Neural progenitor cell (in vitro differentiated cells): ENCODE results near the gene C17orf100. TPM values are rescaled to one million over a fixed set of nuclear protein-coding genes. Genes with fewer than 3 reads are reported as not detected.

Experiments used
- DNase-seq: peaks from one replicate; pipeline ENCODE4 v3.0.0-alpha.2; 2016; ENCODE audit warnings: low spot score
- H2AFZ ChIP-seq: fragments of 200-600 bp; sonication (generic); replicated peaks from 2 replicates; pipeline ENCODE4 v1.6.1; 2016; ENCODE audit warnings: antibody characterized with exemption
- H3F3A ChIP-seq: fragments of 200-600 bp; sonication (generic); 2 replicates; pipeline ENCODE4 v1.6.1; 2016; ENCODE audit warnings: antibody characterized with exemption, low read depth
- H3K27ac ChIP-seq: fragments of 200-600 bp; sonication (generic); 2 replicates; pipeline ENCODE4 v1.5.1; 2016; ENCODE audit warnings: mild to moderate bottlenecking
- H3K27me3 ChIP-seq: fragments of 200-600 bp; sonication (generic); 2 replicates; pipeline ENCODE4 v1.6.1; 2016; ENCODE audit warnings: mild to moderate bottlenecking, moderate library complexity
- H3K36me3 ChIP-seq: fragments of 200-600 bp; sonication (generic); 2 replicates; pipeline ENCODE4 v1.5.1; 2016
- H3K4me1 ChIP-seq: fragments of 200-600 bp; sonication (generic); 2 replicates; pipeline ENCODE4 v1.6.1; 2016; ENCODE audit warnings: mixed run types
- H3K4me2 ChIP-seq: fragments of 200-600 bp; sonication (generic); 2 replicates; pipeline ENCODE4 v1.6.1; 2016
- H3K4me3 ChIP-seq: fragments of 200-600 bp; sonication (generic); 2 replicates; pipeline ENCODE4 v1.5.1; 2016
- H3K79me2 ChIP-seq: fragments of 200-600 bp; sonication (generic); 2 replicates; pipeline ENCODE4 v1.6.1; 2016; ENCODE audit warnings: low read depth
- H3K9ac ChIP-seq: fragments of 200-600 bp; sonication (generic); 2 replicates; pipeline ENCODE4 v1.6.1; 2016
- H3K9me3 ChIP-seq: fragments of 200-600 bp; sonication (generic); 2 replicates; pipeline ENCODE4 v1.5.1; 2016; ENCODE audit warnings: low read depth
- H4K20me1 ChIP-seq: fragments of 200-600 bp; sonication (generic); 2 replicates; pipeline ENCODE4 v1.6.1; 2016; ENCODE audit warnings: low read depth
- H3K27ac Mint-ChIP-seq: 3 replicates; pipeline ENCODE4 v1.8.0; 2021; ENCODE audit warnings: mixed read lengths
- H3K27me3 Mint-ChIP-seq: 2 replicates; pipeline ENCODE4 v1.8.0; 2022; ENCODE audit warnings: low read depth, mild to moderate bottlenecking, inconsistent platforms, moderate library complexity, mixed read lengths; ENCODE audit not compliant: insufficient read depth
- H3K36me3 Mint-ChIP-seq: 3 replicates; pipeline ENCODE4 v1.8.0; 2021; ENCODE audit warnings: mixed read lengths
- H3K4me1 Mint-ChIP-seq: 3 replicates; pipeline ENCODE4 v1.8.0; 2021; ENCODE audit warnings: mixed read lengths
- H3K4me3 Mint-ChIP-seq: 3 replicates; pipeline ENCODE4 v1.8.0; 2021; ENCODE audit warnings: mild to moderate bottlenecking, moderate library complexity, mixed read lengths
- H3K9me3 Mint-ChIP-seq: 3 replicates; pipeline ENCODE4 v1.8.0; 2020; ENCODE audit warnings: mixed read lengths
- EZH2 ChIP-seq: fragments of 200-600 bp; sonication (generic); IDR thresholded peaks from 2 replicates; pipeline ENCODE4 v1.6.1; 2017; ENCODE audit warnings: antibody characterized with exemption, mild to moderate bottlenecking, moderate library complexity
- EZH2phosphoT487 ChIP-seq: fragments of 200-600 bp; sonication (generic); IDR thresholded peaks from 2 replicates; pipeline ENCODE4 v1.6.1; 2017; ENCODE audit warnings: antibody characterized with exemption
- microRNA-seq: library from miRNA; unstranded; fragments of <30 nt; microRNA quantifications from one replicate; pipeline ENCODE4, GENCODE V29; 2016
- small RNA-seq: library from RNA; depleted of rRNA; stranded (forward); fragments of <200 nt; gene quantifications from one replicate; pipeline ENCODE3, GENCODE V24; 2015
- total RNA-seq: library from RNA; depleted of rRNA; stranded (reverse); fragments of >200 nt; gene quantifications from 2 replicates; pipeline ENCODE4 v1.2.3, GENCODE V29; 2015; ENCODE audit warnings: low replicate concordance
- TF ChIP-seq, protein P1 (sequence below): fragments of 200-600 bp; sonication (generic); IDR thresholded peaks from 2 replicates; pipeline ENCODE4 v1.5.1; 2017; ENCODE audit warnings: antibody characterized with exemption, mild to moderate bottlenecking

Gene C17orf100
- total RNA-seq, 1 donor from 2014 or later: 3.8 TPM

GRCh38 chr17:6702567-6703215, 51.1 kb downstream of the C17orf100 start:
- H3K4me3 ChIP-seq: no peak overlapping the region
- no peaks in the 10 kb centered on the region for H3K79me2 ChIP-seq
- H3K36me3 Mint-ChIP-seq: no peaks in the 10 kb centered on the region
- no peaks in the 10 kb centered on the region for H3K36me3 ChIP-seq
- H3K4me1 Mint-ChIP-seq: no peaks in the 10 kb centered on the region
- no peaks in the 10 kb centered on the region for H3K9me3 ChIP-seq
- H3K27me3 Mint-ChIP-seq: peaks cover 11% of the 10 kb centered on the region
- no peaks in the 10 kb centered on the region for H3K9me3 Mint-ChIP-seq
- TF ChIP-seq EZH2 (no peak), EZH2phosphoT487 (no peak)
- TF ChIP-seq, protein P1, sequence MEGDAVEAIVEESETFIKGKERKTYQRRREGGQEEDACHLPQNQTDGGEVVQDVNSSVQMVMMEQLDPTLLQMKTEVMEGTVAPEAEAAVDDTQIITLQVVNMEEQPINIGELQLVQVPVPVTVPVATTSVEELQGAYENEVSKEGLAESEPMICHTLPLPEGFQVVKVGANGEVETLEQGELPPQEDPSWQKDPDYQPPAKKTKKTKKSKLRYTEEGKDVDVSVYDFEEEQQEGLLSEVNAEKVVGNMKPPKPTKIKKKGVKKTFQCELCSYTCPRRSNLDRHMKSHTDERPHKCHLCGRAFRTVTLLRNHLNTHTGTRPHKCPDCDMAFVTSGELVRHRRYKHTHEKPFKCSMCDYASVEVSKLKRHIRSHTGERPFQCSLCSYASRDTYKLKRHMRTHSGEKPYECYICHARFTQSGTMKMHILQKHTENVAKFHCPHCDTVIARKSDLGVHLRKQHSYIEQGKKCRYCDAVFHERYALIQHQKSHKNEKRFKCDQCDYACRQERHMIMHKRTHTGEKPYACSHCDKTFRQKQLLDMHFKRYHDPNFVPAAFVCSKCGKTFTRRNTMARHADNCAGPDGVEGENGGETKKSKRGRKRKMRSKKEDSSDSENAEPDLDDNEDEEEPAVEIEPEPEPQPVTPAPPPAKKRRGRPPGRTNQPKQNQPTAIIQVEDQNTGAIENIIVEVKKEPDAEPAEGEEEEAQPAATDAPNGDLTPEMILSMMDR: no peak
- no peak overlapping the region for H3K27ac Mint-ChIP-seq
- H3F3A ChIP-seq: no peaks in the 10 kb centered on the region
- no peaks in the 10 kb centered on the region for H3K27me3 ChIP-seq
- no peak overlapping the region for H3K27ac ChIP-seq
- H3K4me2 ChIP-seq: no peak overlapping the region
- no peak overlapping the region for H3K4me3 Mint-ChIP-seq
- no peak overlapping the region for H3K9ac ChIP-seq
- DNase-seq: no peak
- H4K20me1 ChIP-seq: no peaks in the 10 kb centered on the region
- H3K4me1 ChIP-seq: no peaks in the 10 kb centered on the region
- no peak overlapping the region for H2AFZ ChIP-seq

Small RNA genes within 50 kb of the gene (microRNA-seq; reads per million reads assigned to microRNA genes)
- gene MIR4520-1: not detected
- gene MIR4520-2: not detected

Small RNA genes within 50 kb of the gene (small RNA-seq; reads per million reads assigned to genes)
- gene MIR4520-1: not detected

Other genes starting within 250 kb of the C17orf100 start
- 0.37 and 2.3 TPM in 2 replicates for gene AIPL1, start 216.6 kb upstream of the C17orf100 start, total RNA-seq
- 71.3 and 151 TPM in 2 replicates for gene PIMREG, start 207.3 kb upstream of the C17orf100 start, total RNA-seq
- gene PITPNM3, start 95.2 kb upstream of the C17orf100 start, total RNA-seq: 2.8 and 5.0 TPM in 2 replicates
- gene KIAA0753, start 11.1 kb upstream of the C17orf100 start, total RNA-seq: 24.1 and 30.8 TPM in 2 replicates
- 175 and 214 TPM in 2 replicates for gene TXNDC17, start 10.7 kb upstream of the C17orf100 start, total RNA-seq
- 7.3 and 35.7 TPM in 2 replicates for gene MED31, start 157 bp upstream of the C17orf100 start, total RNA-seq
- gene SLC13A5, start 61.6 kb downstream of the C17orf100 start, total RNA-seq: 0.31 TPM in 1 of 2 replicates, not detected in the other
- gene XAF1, start 104.3 kb downstream of the C17orf100 start, total RNA-seq: not detected in 2 replicates
- not detected in 2 replicates for gene FBXO39, start 124.5 kb downstream of the C17orf100 start, total RNA-seq
- not detected in 2 replicates for gene TEKT1, start 180.0 kb downstream of the C17orf100 start, total RNA-seq